ENCODE data around the gene MYEOV.
A peak's percentile ranks its signal among the peaks of the same experiment; 100 is the strongest.

Gene MYEOV

GRCh38 chr11:69293819-69294505 lies at the start of gene MYEOV:
MYEOV (plus strand) TSS chr11:69294155; CDS start chr11:69295355, 1,200 bp downstream.
- peak; percentile 73 for DNase-seq (ENCODE audit: low spot score)

- DNase-seq (ENCODE audit: low spot score), result no peak
Measured at GRCh38 chr11:69244266-69244665, 49.7 kb upstream of the MYEOV start.

DNA sequence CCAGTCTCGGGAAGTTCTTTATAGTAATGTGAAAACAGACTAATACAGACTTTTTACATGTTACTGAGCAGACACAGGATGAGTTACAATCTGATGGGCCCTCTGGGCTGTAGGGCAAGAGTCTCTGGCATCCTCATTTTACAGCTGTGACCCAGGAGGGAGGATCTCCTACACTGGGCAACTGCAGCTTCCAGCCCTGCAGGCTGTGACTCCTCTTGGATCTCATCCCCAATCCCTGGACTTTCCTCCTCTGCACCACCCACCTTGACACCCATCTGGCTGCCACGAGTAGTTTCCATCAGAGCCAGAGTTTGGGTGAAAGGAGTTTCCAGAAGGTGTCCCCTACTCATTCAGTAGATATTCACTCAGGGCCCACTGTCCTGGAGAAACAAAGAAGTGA lies 48.9 kb upstream of the MYEOV start:
- DNase-seq (ENCODE audit: low spot score), result no peak

- DNase-seq (ENCODE audit: low spot score), result no peak
Measured at GRCh38 chr11:69245491-69246345, 48.2 kb upstream of the MYEOV start.

DNA sequence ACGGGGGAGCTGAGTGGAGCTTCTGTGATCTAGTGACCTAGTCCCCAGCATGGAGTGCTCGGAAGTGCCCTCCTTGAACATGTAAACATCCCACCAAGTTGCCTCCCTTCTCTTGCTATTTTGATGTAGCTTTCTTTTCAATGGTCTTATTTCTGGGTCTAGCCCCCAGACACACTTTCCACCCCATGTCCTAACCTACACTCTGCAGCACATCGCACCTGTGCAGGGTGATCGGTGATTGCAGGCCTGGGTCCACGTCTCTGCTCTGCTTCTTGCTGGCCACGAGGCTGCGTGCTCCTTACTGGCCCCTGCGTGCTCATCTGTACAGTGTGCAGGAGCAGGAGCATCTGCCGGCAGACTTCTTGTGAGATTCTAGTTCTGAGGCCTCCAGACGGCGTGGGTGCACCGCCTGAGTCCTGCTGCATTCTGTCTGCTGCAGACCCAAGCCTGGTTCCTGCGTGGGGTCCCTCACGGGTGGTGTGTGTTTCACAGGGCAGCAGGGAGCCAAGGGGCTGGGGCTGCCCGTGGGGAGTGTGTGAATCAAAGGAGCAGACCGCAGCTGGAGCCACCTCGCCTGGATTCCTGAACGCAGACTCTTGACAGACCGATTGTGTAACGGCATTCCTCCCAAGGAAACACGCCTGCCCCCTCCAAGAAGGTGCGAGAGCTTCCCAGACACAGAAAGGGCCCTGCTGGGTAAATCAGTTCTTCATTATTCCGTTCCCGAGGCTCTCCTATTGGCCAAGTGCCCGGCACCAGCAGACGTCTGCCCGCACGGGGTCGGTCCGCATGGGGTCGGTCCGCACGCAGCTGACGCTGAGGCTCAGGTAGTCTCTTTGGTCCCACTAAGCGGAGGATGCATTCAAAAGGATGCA lies 44.4 kb upstream of the MYEOV start:
- DNase-seq (ENCODE audit: low spot score), result no peak

GRCh38 chr11:69250186-69251056 lies 43.5 kb upstream of the MYEOV start:
- no peak for DNase-seq (ENCODE audit: low spot score)

DNA sequence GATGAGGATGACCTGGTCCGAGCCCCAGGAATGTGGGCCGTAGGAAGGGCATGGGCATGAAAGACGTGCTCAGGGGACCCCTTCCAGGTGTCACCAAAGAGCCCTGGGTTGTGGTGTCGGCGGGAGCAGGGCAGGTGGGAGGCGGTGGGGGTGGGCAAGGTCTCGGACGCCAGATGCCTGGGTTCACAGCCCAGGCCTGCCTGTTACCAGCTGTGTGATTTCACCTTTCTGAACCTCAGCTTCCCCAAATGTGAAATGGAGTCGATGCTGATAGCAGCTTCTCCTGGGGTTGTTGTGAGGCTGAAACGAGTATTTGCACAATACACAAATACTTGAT lies 42.9 kb upstream of the MYEOV start:
- no peak for DNase-seq (ENCODE audit: low spot score)

DNA sequence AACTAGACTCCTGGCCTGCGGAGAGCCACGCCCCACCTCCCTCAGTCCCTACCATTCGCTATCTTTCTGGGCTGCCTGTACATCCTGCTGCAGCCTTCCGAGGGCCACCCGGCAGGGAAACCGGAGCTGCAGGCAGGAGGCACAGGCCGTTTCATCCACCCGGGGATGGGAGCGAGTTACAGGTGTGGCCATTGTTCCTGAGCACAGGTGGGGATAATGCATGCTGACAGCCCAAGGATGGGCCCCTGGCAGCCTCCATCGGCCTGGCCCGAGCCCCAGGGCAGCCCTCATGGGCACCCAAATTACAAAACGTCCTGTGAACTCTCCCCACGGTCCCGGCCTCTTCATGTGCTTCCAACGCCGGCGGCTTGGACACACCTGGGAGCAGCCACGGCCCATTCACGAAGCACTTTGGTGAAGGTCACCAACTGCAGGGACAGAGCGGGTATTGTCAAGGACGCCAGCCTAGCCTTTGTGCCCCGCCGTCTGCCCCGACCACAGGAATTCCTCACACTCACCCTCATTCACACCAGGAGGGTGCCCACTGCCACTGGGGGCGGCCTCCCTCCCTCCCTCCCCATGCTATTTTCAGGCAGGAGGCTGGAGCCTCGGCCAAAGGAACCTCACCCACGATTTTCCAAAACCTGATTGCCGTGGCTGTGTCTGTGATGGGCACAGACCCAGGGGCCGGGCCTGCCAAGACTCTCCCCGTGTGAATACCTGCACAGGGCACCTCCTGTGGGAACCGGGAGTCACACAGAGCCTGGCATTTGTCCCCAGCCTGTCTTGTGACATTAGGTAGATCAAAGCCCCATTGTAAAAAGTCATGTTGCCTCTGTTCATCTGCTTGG lies 42.1 kb upstream of the MYEOV start:
- DNase-seq (ENCODE audit: low spot score), result no peak

DNA sequence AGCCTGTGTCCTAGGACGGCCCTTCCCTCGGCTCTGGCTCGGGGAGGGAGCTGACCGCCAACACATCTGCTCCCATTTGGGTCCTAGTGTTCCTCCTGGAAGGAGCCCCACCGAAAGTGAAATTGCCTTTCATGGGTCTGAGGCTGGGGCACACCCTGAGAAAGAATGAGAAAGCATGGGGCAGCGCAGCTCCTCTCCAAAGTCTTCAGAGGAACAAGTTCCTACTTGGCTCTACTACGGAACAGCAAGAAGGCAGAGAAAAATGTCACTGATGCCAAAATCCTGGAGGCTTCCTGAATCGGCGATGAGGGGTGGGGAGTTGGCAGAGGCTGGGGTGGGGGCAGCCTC lies 41.5 kb upstream of the MYEOV start:
- no peak for DNase-seq (ENCODE audit: low spot score)

DNA sequence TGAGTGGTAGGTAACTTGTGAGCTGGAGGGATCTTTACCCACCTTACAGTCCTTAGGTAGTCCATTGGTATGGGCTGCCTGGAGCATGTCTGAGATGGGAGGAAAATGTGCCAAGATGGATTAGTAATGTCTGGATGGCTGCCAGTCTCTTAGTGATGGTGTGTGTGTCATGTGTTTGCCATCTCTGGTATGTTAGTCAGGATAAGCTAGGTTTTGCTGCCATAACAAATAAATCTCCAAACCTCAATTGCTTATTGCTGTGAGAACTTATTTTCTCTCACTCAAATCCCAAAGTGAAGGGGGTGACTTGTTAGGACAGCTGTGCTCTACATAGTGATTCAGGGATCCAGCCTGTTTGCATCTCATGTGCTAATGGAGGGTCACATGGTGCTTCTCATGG lies 40.9 kb upstream of the MYEOV start:
- no peak for DNase-seq (ENCODE audit: low spot score)

GRCh38 chr11:69257134-69257533 lies 36.8 kb upstream of the MYEOV start:
- DNase-seq (ENCODE audit: low spot score), result no peak

DNA sequence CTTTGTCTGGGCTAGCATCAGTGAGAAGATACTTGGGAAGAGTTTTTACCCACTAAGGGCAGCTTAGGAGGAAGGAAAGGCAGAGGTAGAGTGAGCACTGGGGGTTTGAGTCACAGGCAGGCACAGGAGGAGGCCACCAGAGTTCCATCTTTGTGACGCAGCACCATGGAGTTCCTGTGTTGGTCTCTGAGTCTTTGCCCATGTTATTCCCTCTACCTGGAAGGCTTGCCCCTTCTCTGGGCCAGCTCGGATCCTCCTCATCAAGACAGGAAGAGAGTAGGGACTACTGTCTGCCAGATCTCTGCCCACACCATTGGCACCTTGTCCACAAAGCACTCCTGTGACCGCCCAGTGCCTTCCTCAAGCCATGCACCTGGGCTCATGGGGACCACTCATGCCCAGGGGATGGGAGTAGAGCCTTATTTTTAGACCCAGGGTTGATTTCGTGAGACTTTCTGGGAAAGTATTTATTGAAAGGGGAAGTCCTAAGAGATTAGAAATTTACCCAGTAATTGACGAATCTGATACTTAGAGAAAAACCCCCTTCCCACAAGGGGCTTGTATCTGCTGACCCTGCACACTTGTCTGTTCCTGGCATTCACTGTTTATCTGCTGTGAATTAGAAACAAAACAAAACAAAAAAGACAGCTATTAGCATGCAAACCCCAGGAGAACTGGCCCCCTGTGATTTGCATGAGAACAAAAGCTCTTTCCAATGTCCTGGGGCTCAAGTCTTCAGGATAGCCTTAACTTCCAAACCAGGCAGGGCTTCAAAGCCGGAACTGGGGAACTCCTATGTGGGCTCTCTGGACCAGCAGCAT lies 35.9 kb upstream of the MYEOV start:
- DNase-seq (ENCODE audit: low spot score), result no peak

- no peak for DNase-seq (ENCODE audit: low spot score)
Measured at GRCh38 chr11:69259096-69259495, 34.9 kb upstream of the MYEOV start.

GRCh38 chr11:69260622-69261021 lies 33.3 kb upstream of the MYEOV start:
- no peak for DNase-seq (ENCODE audit: low spot score)

GRCh38 chr11:69261116-69261515 lies 32.8 kb upstream of the MYEOV start:
- no peak for DNase-seq (ENCODE audit: low spot score)

DNA sequence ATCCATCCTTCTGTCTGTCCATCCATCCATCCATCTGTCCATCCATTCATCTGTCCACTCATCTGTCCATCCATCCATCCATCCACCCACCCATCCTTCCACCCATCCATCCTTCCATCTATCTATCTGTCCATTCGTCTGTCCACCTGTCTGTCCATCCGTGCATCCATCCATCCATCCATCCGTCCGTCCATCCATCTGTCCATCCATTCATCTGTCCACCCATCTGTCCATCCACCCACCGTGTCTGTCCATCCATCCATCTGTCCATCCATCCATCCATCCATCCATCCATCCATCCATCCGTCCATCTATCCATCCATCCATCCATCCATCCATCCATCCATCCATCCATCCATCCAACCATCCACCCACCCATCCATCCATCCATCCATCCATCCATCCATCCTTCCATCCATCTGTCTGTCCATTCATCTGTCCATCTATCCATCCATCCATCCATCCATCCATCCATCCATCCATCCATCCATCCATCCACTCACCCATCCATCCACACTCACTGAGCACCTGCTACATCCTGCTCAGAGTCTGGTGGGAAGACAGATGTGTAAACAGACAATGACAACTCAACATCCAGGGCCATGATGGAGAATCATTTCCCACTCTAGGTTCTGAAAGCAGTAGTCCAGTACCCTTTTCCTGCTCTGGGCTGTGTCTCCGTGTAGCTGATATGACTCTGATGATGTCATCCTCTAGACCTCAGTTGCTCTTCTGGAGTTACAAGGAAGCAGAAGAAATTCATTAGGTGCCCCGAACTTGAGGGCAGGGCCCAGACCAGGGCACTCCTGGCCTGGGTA lies 30.8 kb upstream of the MYEOV start:
- DNase-seq (ENCODE audit: low spot score), result no peak

- DNase-seq (ENCODE audit: low spot score), result no peak
Measured at GRCh38 chr11:69263736-69264052, 30.3 kb upstream of the MYEOV start.

DNA sequence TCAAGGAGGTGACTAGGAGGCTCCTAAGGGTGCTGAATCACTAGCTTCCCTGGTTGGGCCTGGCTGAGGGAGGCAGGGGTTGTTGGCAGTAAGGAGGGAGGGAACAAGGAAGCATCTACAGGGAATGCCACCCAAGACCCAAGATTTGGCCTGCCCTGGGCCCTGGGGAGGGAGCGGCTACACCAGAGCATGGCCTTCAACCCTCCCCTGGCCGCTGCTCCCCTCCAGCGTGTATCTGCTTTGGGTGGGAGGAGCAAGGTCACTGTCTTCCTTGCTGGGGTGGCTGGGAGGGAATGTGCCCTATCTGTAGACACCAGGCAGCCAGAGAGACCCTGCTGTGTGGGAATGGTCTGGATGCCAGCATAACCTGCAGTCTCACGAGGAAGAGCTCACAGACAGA lies 29.5 kb upstream of the MYEOV start:
- DNase-seq (ENCODE audit: low spot score), result no peak

DNA sequence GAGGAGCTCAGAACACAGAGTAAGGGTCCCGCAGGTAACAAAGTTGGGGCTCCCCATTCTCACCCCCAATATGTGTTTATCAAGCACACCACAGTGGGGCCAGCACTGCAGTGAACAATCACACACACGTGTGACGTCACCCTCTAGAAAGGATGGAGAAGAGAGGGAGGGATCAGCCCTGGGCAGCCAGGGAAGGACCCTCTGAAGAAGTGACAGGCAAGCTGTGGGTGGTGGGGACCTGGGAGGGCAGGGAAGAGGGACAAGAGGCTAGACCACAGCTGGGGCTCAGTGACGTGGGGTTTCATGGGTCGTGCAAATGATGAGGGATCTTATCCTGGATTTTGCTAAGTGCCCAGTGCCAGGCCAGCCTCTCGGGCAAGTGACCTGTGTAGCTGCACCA lies 28.7 kb upstream of the MYEOV start:
- DNase-seq (ENCODE audit: low spot score), result no peak
